Stimulated activated CD8-positive, alpha-beta memory T cell treated with anti-CD3 and anti-CD28 coated beads, Interleukin-2, amount 100 ng/mL, for 48 hours (primary cell): ENCODE results near the gene ZNF346.

ENCODE experiments used
- DNase-seq, 2 donors: peaks; one replicate each; pipeline ENCODE4 v3.0.0-alpha.2; 2020; ENCODE audit warnings: low read depth in 2 of 2

The ZNF346 gene

GRCh38 chr5:177093803-177094202, 71.3 kb downstream of the ZNF346 start:
- DNase-seq: no peak

- no peak for DNase-seq
Measured at GRCh38 chr5:177094224-177095087, 72.0 kb downstream of the ZNF346 start.

- DNase-seq: no peak
Measured at GRCh38 chr5:177095088-177095669, 72.7 kb downstream of the ZNF346 start.

- DNase-seq: no peak
Measured at GRCh38 chr5:177096162-177097015, 73.9 kb downstream of the ZNF346 start.

- DNase-seq: no peak
Measured at GRCh38 chr5:177097016-177097985, 74.8 kb downstream of the ZNF346 start.

GRCh38 chr5:177098120-177098469, 75.6 kb downstream of the ZNF346 start:
- DNase-seq: no peak

- DNase-seq: no peak
Measured at GRCh38 chr5:177098470-177099141, 76.1 kb downstream of the ZNF346 start.

GRCh38 chr5:177099422-177100093, 77.1 kb downstream of the ZNF346 start:
- no peak for DNase-seq

- DNase-seq: no peak
Measured at GRCh38 chr5:177100714-177101121, 78.2 kb downstream of the ZNF346 start.

- DNase-seq: no peak
Measured at GRCh38 chr5:177103523-177104253, 81.2 kb downstream of the ZNF346 start.

- DNase-seq: no peak
Measured at GRCh38 chr5:177105691-177106476, 83.4 kb downstream of the ZNF346 start.

- DNase-seq: no peak
Measured at GRCh38 chr5:177107159-177107558, 84.7 kb downstream of the ZNF346 start.

- DNase-seq: no peak
Measured at GRCh38 chr5:177109810-177110209, 87.3 kb downstream of the ZNF346 start.

GRCh38 chr5:177111720-177112394, 89.4 kb downstream of the ZNF346 start:
- DNase-seq: peak; percentile 42 to 56

- DNase-seq: no peak
Measured at GRCh38 chr5:177112589-177113220, 90.2 kb downstream of the ZNF346 start.

- DNase-seq: peak; percentile 67 to 73
Measured at GRCh38 chr5:177113566-177114424, 91.3 kb downstream of the ZNF346 start.
